Thyroid gland (tissue), 4 donors: ENCODE measurements around the gene C11orf21.

ENCODE experiments used
- CTCF ChIP-seq, 6 experiments: fragments of 200-600 bp in 3 of 6; fragments of 450-650 bp in 3 of 6; sonication (generic) in 3 of 6; IDR thresholded peaks; one replicate each; pipeline ENCODE4 v1.5.1; 2016 to 2019; ENCODE audit warnings: antibody characterized with exemption in 6 of 6, mild to moderate bottlenecking in 2 of 6, inconsistent platforms in 1 of 6, moderate library complexity in 1 of 6
- POLR2A ChIP-seq, 2 donors: fragments of 450-650 bp; IDR thresholded peaks; one replicate each; pipeline ENCODE4 v1.6.1; 2017; ENCODE audit warnings: antibody characterized with exemption in 2 of 2, mild to moderate bottlenecking in 2 of 2, moderate library complexity in 1 of 2

DNA sequence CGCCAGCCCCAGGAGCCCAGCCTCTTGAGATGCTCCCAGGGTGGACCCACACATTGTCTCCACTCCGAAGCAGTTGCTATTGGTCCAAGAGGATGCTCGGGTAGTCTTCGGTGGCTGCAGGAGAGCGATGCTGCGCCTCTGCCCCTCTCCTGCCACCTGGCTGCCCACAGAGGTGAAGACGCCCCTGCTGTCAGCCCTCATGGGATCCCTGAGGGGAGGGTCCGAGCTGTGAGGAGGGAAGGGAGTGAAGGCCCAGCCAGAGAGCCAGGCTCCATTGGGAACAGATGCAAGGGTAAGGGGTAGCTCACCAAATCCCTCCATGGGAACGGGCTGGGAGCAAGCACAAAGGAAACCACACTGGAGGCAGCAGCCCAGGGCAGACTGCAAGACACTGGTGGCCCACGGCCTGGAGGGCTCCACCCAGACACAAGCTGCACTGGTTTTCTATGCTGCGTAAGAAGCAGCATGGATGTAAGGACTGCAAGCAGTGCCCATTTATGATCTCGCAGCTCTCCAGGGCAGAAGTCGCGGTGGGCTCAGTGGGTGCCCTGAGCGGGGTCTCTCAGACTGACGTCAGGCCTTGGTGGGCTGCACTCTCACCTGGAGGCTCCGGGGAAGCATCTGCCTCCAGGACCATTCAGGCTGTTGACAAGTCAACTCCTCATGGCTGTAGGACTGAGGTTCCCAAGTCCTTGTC is 15.8 kb upstream of the C11orf21 start:
- no peak for TF ChIP-seq CTCF (IDR thresholded peaks at IDR 0.05)
- no peak for TF ChIP-seq POLR2A (IDR thresholded peaks at IDR 0.05)
